Femur (tissue), 1 donor: ENCODE data around the gene MPZL1.
"Not testable (repeated sequence)": the region's sequence is repeated elsewhere in the genome, so short reads cannot be mapped to it uniquely, and the experiment has no call there.

Source experiments
- DNase-seq: peaks from one replicate; pipeline ENCODE4 v3.0.0-alpha.2; 2017

The MPZL1 gene

GRCh38 chr1:167819849-167820683, 98.3 kb downstream of the MPZL1 start:
- DNase-seq: peak; percentile 80

- no peak for DNase-seq
These were observed 99.0 kb downstream of the MPZL1 start for GRCh38 chr1:167820684-167821355.

- DNase-seq: no peak
These were observed 99.5 kb downstream of the MPZL1 start for GRCh38 chr1:167821356-167821685.

GRCh38 chr1:167821969-167822685, 100.3 kb downstream of the MPZL1 start:
- DNase-seq: no peak

GRCh38 chr1:167824163-167824794, 102.5 kb downstream of the MPZL1 start:
- no peak for DNase-seq

- no peak for DNase-seq
These were observed 103.8 kb downstream of the MPZL1 start for GRCh38 chr1:167825419-167826079.

- DNase-seq: peak; percentile 31
These were observed 104.3 kb downstream of the MPZL1 start for GRCh38 chr1:167826127-167826526.

GRCh38 chr1:167829868-167830267, 108.1 kb downstream of the MPZL1 start:
- DNase-seq: no peak

- DNase-seq: not testable (repeated sequence)
These were observed 108.9 kb downstream of the MPZL1 start for GRCh38 chr1:167830668-167831067.

GRCh38 chr1:167832693-167833092, 110.9 kb downstream of the MPZL1 start:
- DNase-seq: no peak

- DNase-seq: no peak
These were observed 112.1 kb downstream of the MPZL1 start for GRCh38 chr1:167833904-167834303.

- no peak for DNase-seq
These were observed 114.4 kb downstream of the MPZL1 start for GRCh38 chr1:167836197-167836596.

- DNase-seq: no peak
These were observed 115.5 kb downstream of the MPZL1 start for GRCh38 chr1:167837326-167837725.

- DNase-seq: no peak
These were observed 117.2 kb downstream of the MPZL1 start for GRCh38 chr1:167839009-167839408.
